Naive thymus-derived CD4-positive, alpha-beta T cell (primary cell): ENCODE data around the gene SPATA16. TPM values are rescaled to one million over a fixed set of nuclear protein-coding genes. Genes with fewer than 3 reads are reported as not detected.

Source experiments
- ATAC-seq: fragments of 150-1000 bp; cut with Tn5 transposase; 2 replicates; pipeline ENCODE4 v1.10.0; 2021; ENCODE audit warnings: mild to moderate bottlenecking, moderate library complexity
- CTCF ChIA-PET: fragments of 350-600 bp; sonication (Branson Sonifier 250); formaldehyde crosslinking; loops from one replicate; lab custom pipeline; 2021; ENCODE audit warnings: antibody characterized with exemption; lab: Charles Lee
- POLR2A ChIA-PET: fragments of 350-600 bp; sonication (Branson Sonifier 250); formaldehyde crosslinking; loops from one replicate; lab custom pipeline; 2021; ENCODE audit warnings: antibody characterized with exemption, inconsistent platforms; lab: Charles Lee
- DNase-seq, 9 donors: peaks; one replicate each; pipeline versions ENCODE4 v3.0.0 to v3.0.0-alpha.2; 2020 to 2022; ENCODE audit warnings: mixed read lengths in 1 of 9
- H3K27ac ChIP-seq: one replicate; pipeline ENCODE4 v1.7.0; 2013; ENCODE audit warnings: mild to moderate bottlenecking, low read depth, low read length, moderate library complexity
- H3K27me3 ChIP-seq, 2 donors: one replicate each; pipeline ENCODE4 v1.7.0; 2013; ENCODE audit warnings: low read length in 2 of 2, mild to moderate bottlenecking in 2 of 2, moderate library complexity in 2 of 2; ENCODE audit not compliant: control insufficient read depth in 2 of 2, insufficient read depth in 2 of 2
- H3K36me3 ChIP-seq, 3 experiments: 1 replicate in 2 of 3; 2 replicates in 1 of 3; pipeline ENCODE4 v1.7.0; 2013; ENCODE audit warnings: low read length in 3 of 3, mild to moderate bottlenecking in 3 of 3, moderate library complexity in 1 of 3; ENCODE audit not compliant: insufficient read depth in 3 of 3, control insufficient read depth in 2 of 3
- H3K4me1 ChIP-seq, 2 donors: one replicate each; pipeline ENCODE4 v1.7.0; 2013; ENCODE audit warnings: low read length in 2 of 2, mild to moderate bottlenecking in 2 of 2, moderate library complexity in 1 of 2; ENCODE audit not compliant: control insufficient read depth in 2 of 2, insufficient read depth in 2 of 2
- H3K4me3 ChIP-seq: 2 replicates; pipeline ENCODE4 v1.7.0; 2013; ENCODE audit warnings: mild to moderate bottlenecking, low read length
- H3K9me3 ChIP-seq, 3 experiments: 1 replicate in 2 of 3; 2 replicates in 1 of 3; pipeline ENCODE4 v1.7.0; 2013; ENCODE audit warnings: low read length in 3 of 3; ENCODE audit not compliant: control insufficient read depth in 2 of 3
- H3K27ac Mint-ChIP-seq, 9 donors: one replicate each; pipeline ENCODE4 v1.8.0; 2020 to 2022; ENCODE audit warnings: mixed read lengths in 9 of 9, mild to moderate bottlenecking in 8 of 9, moderate library complexity in 5 of 9, inconsistent platforms in 2 of 9
- H3K27me3 Mint-ChIP-seq, 5 donors: one replicate each; pipeline ENCODE4 v1.8.0; 2021 to 2022; ENCODE audit warnings: mixed read lengths in 5 of 5, mild to moderate bottlenecking in 1 of 5
- H3K36me3 Mint-ChIP-seq, 5 donors: one replicate each; pipeline ENCODE4 v1.8.0; 2020 to 2022; ENCODE audit warnings: mixed read lengths in 5 of 5, mild to moderate bottlenecking in 3 of 5, inconsistent platforms in 1 of 5
- H3K4me1 Mint-ChIP-seq, 7 donors: one replicate each; pipeline ENCODE4 v1.8.0; 2020 to 2022; ENCODE audit warnings: mixed read lengths in 7 of 7, mild to moderate bottlenecking in 3 of 7, inconsistent platforms in 1 of 7
- H3K4me3 Mint-ChIP-seq, 10 donors: one replicate each; pipeline ENCODE4 v1.8.0; 2020 to 2022; ENCODE audit warnings: mild to moderate bottlenecking in 10 of 10, mixed read lengths in 10 of 10, moderate library complexity in 6 of 10, inconsistent platforms in 2 of 10
- H3K9me3 Mint-ChIP-seq, 11 donors: one replicate each; pipeline ENCODE4 v1.8.0; 2020 to 2022; ENCODE audit warnings: mixed read lengths in 11 of 11, mild to moderate bottlenecking in 4 of 11, inconsistent platforms in 1 of 11, moderate library complexity in 1 of 11
- intact Hi-C, 2 donors: fragments of 100-400 bp; cut with micrococcal nuclease; formaldehyde crosslinking; loops; one replicate each; pipeline ENCODE4 v1.15.1; 2023
- polyA plus RNA-seq, 2 donors: library from polyadenylated mRNA; unstranded; fragments of 300-500 nt; fragmentation: Illumina TruSeq; gene quantifications; one replicate each; pipeline ENCODE4 v1.2.3, GENCODE V29; 2021
- total RNA-seq, 6 experiments: library from RNA in 5 of 6; stranded (reverse) in 5 of 6; gene quantifications; 1 replicate in 5 of 6; 2 replicates in 1 of 6; pipeline ENCODE4 v1.2.3 and lab custom pipeline; 2021 to 2026

Gene SPATA16
- total and polyA plus RNA-seq, 7 experiments from 2014 or later, result not detected

DNA sequence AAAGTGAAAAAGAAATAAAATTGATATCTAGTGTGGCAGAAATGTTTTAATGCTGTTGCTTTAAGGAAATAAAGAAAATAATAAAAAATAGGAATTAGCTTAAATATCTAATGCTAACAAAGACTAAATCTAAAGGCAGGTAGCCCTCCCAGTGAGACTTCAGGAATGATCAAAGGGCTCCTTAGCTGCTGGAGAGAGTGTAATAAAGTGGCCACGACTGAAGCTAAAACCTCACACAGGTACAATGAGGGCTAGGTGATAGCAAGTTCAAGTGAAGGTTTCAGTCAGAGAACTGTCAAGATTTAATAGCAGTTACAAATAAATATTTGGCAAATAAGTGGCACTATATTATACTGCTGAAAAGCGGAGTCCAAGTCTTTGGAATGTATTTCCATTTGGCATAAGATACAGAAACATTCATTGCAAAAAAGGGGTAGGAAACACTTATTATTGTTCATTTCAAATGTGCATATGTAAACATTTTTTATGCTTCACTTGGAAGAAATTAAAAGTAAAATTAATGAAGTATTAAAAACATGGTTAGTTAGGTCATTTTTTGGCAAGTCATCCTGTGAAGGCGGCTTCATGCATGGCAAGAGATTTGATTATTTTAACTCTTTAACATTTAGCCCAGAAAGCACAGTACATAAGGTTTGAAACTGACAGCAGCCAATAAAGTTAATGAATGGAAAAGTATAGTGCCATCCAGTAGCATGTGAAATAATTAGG lies 222.3 kb downstream of the SPATA16 start:
- no peaks in the 10 kb centered on the region for H3K36me3 ChIP-seq
- Mint-ChIP-seq H3K4me1 (no peaks in the 10 kb centered on the region), H3K27ac (no peak overlapping the region), H3K9me3 (no peaks in the 10 kb centered on the region), H3K4me3 (no peak overlapping the region), H3K36me3 (no peaks in the 10 kb centered on the region), H3K27me3 (peaks cover 2 to 8% (median 5%) of the 10 kb centered on the region in 5 donors)
- H3K27me3 ChIP-seq, result no peaks in the 10 kb centered on the region
- H3K9me3 ChIP-seq, result no peaks in the 10 kb centered on the region
- H3K4me3 ChIP-seq, result no peak overlapping the region
- no peak overlapping the region for H3K27ac ChIP-seq
- DNase-seq (no peak), ATAC-seq (no peak)
- no peaks in the 10 kb centered on the region for H3K4me1 ChIP-seq
- intact Hi-C loops, result no loop called here
- ChIA-PET POLR2A (no interaction called here), CTCF (interaction anchor here (0.6 to 0.7 kb wide), 2 partner anchors 12 to 1231 kb away, joined by 3 read pairs; no protein-coding TSS in a partner anchor)

DNA sequence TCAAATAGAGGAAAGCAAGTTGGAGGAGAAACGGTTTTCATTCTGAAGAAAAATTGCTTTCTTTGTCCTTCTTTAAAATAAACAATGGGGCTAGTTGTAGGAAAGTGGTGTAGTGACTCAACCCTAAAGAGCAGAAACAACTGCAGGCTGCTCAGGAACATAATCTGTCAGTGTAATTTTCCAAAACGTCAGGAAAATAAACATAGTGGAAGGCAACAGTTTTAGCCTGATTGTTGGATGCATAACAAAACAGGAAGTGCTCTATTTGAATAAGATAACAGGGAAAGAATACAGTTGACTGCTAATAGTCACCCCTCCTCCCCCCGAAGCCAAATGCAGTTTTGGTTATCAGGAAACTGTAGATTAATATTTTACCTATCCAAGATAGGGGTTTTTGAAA lies 222.9 kb downstream of the SPATA16 start:
- Mint-ChIP-seq H3K27ac (no peak overlapping the region), H3K4me1 (no peaks in the 10 kb centered on the region), H3K36me3 (no peaks in the 10 kb centered on the region), H3K27me3 (peaks cover 5 to 11% (median 7%) of the 10 kb centered on the region in 5 donors), H3K9me3 (no peaks in the 10 kb centered on the region), H3K4me3 (no peak overlapping the region)
- Histone ChIP-seq H3K27ac (no peak overlapping the region), H3K4me1 (no peaks in the 10 kb centered on the region), H3K9me3 (no peaks in the 10 kb centered on the region), H3K27me3 (no peaks in the 10 kb centered on the region), H3K4me3 (no peak overlapping the region), H3K36me3 (no peaks in the 10 kb centered on the region)
- CTCF ChIA-PET, result interaction anchor here (0.7 kb wide), 1 partner anchor 12 kb away, joined by 3 read pairs; no protein-coding TSS in a partner anchor
- POLR2A ChIA-PET, result no interaction called here
- no peak for DNase-seq
- ATAC-seq, result no peak
- intact Hi-C loops, result no loop called here

DNA sequence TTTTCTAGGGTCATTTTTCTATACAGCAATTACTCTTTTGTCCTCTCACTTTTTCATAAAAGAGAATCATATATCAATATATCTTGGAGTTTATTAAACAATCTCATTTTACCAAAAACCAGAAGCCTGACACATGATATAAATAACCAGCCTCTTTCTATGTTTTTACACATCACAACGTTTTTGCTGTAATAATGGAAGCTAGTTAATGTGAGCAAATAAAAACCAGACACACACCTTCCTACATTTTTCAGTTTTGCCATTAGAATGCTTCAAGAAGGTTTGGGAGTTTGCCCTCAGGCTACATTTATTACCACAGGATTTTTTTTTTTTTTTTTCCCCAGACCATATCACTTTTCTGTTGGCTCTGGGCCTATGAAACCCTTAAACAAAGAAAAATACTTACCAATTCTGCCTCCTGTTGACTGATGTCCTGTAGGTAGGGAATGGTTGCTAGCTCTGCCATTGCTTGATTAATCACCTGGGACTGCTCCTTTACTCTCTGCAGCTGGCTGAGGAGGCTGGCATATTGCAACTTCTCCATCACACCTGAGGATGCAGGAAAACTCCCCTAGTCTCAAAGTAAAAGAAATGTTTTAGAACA lies 225.0 kb downstream of the SPATA16 start:
- Histone ChIP-seq H3K4me1 (no peaks in the 10 kb centered on the region), H3K9me3 (no peaks in the 10 kb centered on the region), H3K27me3 (no peaks in the 10 kb centered on the region), H3K4me3 (no peak overlapping the region), H3K36me3 (no peaks in the 10 kb centered on the region), H3K27ac (no peak overlapping the region)
- no peak overlapping the region for H3K4me3 Mint-ChIP-seq
- H3K27me3 Mint-ChIP-seq, result peaks cover 5 to 24% (median 16%) of the 10 kb centered on the region in 5 donors
- ATAC-seq (no peak), DNase-seq (no peak)
- no peaks in the 10 kb centered on the region for H3K4me1 Mint-ChIP-seq
- H3K36me3 Mint-ChIP-seq, result no peaks in the 10 kb centered on the region
- peaks cover 0 to 8% (median 0%) of the 10 kb centered on the region in 11 donors for H3K9me3 Mint-ChIP-seq
- POLR2A ChIA-PET, result no interaction called here
- CTCF ChIA-PET, result no interaction called here
- intact Hi-C loops, result no loop called here
- no peak overlapping the region for H3K27ac Mint-ChIP-seq

DNA sequence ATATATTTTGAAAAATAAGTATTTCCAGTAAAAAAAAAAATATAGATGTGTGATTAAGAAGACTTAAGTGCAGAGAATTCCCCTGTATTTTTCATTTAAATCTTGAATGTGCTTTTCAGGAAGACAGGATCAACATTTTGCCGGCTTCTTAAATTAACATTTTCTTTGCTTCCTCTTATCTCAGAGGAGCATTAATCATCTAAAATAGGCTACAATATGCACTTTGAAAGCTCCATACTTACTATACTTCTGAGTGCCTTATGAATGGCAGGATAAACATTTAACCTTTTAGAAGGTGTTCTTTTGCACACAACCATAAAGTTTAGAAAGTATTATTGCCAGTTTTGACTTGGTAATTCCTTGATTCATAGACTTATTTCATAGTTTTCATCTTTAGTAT lies 226.2 kb downstream of the SPATA16 start:
- H3K4me1 ChIP-seq, result no peaks in the 10 kb centered on the region
- no peaks in the 10 kb centered on the region for H3K36me3 Mint-ChIP-seq
- H3K27me3 ChIP-seq, result no peaks in the 10 kb centered on the region
- no peak overlapping the region for H3K27ac Mint-ChIP-seq
- intact Hi-C loops, result no loop called here
- DNase-seq, result no peak
- no peaks in the 10 kb centered on the region for H3K9me3 ChIP-seq
- ChIA-PET CTCF (no interaction called here), POLR2A (no interaction called here)
- peaks cover 0 to 12% (median 0%) of the 10 kb centered on the region in 11 donors for H3K9me3 Mint-ChIP-seq
- H3K4me3 ChIP-seq, result no peak overlapping the region
- peaks cover 5 to 29% (median 16%) of the 10 kb centered on the region in 5 donors for H3K27me3 Mint-ChIP-seq
- no peak for ATAC-seq
- no peaks in the 10 kb centered on the region for H3K36me3 ChIP-seq
- H3K4me1 Mint-ChIP-seq, result no peaks in the 10 kb centered on the region
- H3K27ac ChIP-seq, result no peak overlapping the region
- no peak overlapping the region for H3K4me3 Mint-ChIP-seq

DNA sequence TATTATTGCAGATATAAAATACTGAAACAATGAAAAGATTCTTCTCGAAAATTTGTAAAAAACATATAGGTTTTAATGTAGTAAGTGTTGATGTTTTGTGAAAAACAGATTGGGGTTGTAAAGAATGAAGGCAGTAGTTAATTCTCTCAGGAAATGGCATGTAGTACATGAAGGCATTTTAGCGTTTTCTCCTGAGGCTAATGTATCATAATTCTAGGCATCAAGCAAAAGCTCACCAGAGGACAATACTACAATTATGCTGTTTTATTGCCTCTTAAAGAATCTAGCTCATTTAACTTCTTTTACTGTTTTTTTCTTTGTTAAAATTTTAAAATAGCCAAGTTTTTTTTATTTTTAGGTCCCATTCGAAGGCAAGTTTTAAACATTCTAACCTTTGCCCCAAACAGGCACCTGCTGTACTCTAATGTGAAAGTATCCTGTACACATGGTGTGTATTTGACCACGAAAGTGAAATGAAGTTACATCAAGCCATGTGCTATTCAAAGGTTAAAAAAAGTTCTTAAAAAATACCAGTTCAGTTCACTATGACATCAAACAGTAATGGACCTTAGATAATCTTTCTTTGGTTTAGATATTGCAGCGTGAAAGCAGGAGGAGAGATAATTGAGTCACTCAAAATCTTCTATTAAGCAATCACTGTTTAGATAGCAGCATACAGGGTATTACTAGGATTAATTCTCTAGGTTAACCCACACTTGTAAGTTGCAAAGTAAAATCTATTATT lies 227.0 kb downstream of the SPATA16 start:
- ChIA-PET CTCF (no interaction called here), POLR2A (no interaction called here)
- Mint-ChIP-seq H3K4me3 (no peak overlapping the region), H3K9me3 (peaks cover 0 to 12% (median 0%) of the 10 kb centered on the region in 11 donors), H3K27ac (no peak overlapping the region), H3K4me1 (no peaks in the 10 kb centered on the region), H3K27me3 (peaks cover 5 to 29% (median 16%) of the 10 kb centered on the region in 5 donors), H3K36me3 (no peaks in the 10 kb centered on the region)
- H3K36me3 ChIP-seq, result no peaks in the 10 kb centered on the region
- no peak for DNase-seq
- ATAC-seq, result no peak
- H3K9me3 ChIP-seq, result no peaks in the 10 kb centered on the region
- intact Hi-C loops, result no loop called here
- H3K4me3 ChIP-seq, result no peak overlapping the region
- no peak overlapping the region for H3K27ac ChIP-seq
- H3K27me3 ChIP-seq, result no peaks in the 10 kb centered on the region
- no peaks in the 10 kb centered on the region for H3K4me1 ChIP-seq

DNA sequence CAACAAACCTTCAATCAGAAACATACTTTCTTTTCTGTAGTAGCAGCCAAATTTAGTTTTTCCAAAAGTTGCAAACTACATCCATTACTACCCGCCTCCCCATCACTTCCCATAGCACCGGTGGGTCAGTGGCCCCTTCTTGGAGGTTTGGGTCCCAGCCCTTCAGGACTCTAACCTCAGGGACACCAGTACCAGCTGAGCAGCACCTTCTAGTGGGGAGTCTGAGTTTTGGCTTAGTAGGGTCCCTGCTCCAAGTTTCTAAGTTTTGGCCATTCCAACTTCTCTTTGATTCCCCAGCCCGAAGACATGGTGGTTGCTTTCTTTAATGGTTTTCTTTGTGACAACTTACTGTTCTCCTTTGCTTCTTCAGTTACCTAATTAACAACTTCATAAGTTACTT lies 229.9 kb downstream of the SPATA16 start:
- H3K9me3 Mint-ChIP-seq, result peaks cover 0 to 12% (median 0%) of the 10 kb centered on the region in 11 donors
- no peaks in the 10 kb centered on the region for H3K27me3 ChIP-seq
- H3K36me3 ChIP-seq, result no peaks in the 10 kb centered on the region
- H3K27me3 Mint-ChIP-seq, result peaks cover 4 to 26% (median 23%) of the 10 kb centered on the region in 5 donors
- H3K4me3 Mint-ChIP-seq, result no peak overlapping the region
- POLR2A ChIA-PET, result no interaction called here
- DNase-seq (no peak), ATAC-seq (no peak)
- H3K4me3 ChIP-seq, result no peak overlapping the region
- H3K36me3 Mint-ChIP-seq, result no peaks in the 10 kb centered on the region
- H3K9me3 ChIP-seq, result no peaks in the 10 kb centered on the region
- no peak overlapping the region for H3K27ac Mint-ChIP-seq
- intact Hi-C loops, result no loop called here
- CTCF ChIA-PET, result no interaction called here
- no peaks in the 10 kb centered on the region for H3K4me1 ChIP-seq
- no peak overlapping the region for H3K27ac ChIP-seq
- no peaks in the 10 kb centered on the region for H3K4me1 Mint-ChIP-seq
